Stimulated activated CD8-positive, alpha-beta memory T cell treated with anti-CD3 and anti-CD28 coated beads, Interleukin-12 subunit alpha, Interleukin-12 subunit beta, amount 100 ng/mL, for 4 hours (primary cell): ENCODE measurements around the gene FRAS1.

Source experiments
- DNase-seq: peaks from one replicate; pipeline ENCODE4 v3.0.0-alpha.2; 2020; ENCODE audit warnings: low read depth

Gene FRAS1

GRCh38 chr4:78552389-78553042 is 495.4 kb downstream of the FRAS1 start:
- no peak for DNase-seq

GRCh38 chr4:78553043-78553396 is 495.9 kb downstream of the FRAS1 start:
- DNase-seq: no peak

DNA sequence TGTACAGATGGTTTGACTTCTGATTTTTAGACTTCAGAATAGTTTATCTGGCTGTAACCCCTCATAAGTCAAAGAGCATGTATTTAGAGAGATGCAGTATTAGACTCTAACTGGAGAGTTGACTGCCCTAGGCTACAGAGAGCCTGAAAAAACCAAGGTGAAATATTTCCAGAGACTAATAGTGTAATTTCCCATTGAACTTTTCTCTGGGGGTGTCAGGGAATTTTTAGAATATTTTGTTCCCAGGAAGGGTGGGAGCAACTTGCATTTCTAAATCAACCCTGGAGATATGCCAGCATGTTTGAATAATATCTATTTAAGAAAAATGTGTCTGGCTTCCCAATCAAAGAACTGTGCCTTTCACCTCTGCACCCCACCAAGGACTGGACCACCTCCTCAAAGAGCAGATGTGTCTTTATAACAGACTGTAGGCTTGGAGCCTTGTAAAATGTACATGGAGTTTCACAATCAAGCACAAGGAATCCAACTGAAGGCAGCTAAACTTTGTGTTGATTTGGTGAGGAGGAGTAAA is 496.5 kb downstream of the FRAS1 start:
- no peak for DNase-seq

DNA sequence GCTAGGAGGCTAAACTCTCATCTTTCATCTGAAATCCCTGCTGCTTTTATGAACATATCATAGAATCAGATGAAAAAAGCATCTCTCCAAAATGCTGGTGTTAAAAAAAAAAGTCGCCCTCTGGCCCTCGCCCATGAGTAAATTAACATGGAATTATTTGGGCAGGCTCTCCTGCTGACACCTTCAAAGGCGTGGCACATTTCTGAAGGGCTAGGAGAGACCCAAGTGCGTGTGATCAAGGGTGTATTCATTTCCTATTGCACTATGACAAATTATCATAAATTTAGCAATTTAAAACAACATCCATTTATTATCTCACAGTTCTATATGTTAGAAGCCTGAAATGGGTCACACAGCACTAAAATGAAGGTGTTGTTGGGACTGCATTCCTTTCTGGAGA is 499.5 kb downstream of the FRAS1 start:
- no peak for DNase-seq

- no peak for DNase-seq
Observed at GRCh38 chr4:78557841-78558240, 500.7 kb downstream of the FRAS1 start.

DNA sequence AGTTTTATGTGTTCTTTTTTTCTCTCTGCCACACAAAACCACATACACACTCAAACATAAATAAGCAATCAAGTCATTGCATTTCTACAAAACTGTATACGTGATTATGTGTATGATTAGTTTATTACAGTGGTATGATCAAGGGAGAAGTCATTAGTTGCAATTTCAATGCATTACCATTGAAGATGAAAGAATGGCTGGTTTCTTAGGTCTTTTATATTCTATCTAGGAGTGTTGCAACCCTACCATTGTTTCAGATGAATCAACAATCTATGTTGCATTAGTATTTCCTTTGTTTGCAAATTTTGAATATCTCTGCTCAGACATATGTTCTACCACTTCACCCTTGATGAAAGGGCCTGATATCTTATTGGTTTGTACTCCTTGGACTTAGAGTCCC is 501.3 kb downstream of the FRAS1 start:
- no peak for DNase-seq

- DNase-seq: no peak
Observed at GRCh38 chr4:78560296-78560963, 503.3 kb downstream of the FRAS1 start.

- no peak for DNase-seq
Observed at GRCh38 chr4:78561677-78562076, 504.6 kb downstream of the FRAS1 start.

DNA sequence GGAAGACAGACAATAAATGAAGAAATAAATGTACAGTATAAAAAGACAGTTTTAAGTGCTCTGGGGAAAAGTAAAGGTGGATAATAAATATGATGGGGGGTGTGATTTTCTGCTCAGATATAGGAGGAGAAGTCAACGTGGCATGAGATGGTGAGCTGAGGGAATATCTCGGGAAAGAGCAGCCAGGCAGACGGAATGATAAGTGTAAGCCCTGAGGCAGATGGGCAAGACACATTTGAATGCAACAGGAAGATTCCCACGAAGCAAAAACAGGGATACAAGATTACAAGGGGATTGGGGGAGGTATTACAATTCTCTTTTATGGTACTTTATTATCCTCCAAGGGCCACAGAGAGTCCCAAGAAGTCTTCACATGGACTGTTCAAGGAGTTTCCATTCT is 505.6 kb downstream of the FRAS1 start:
- no peak for DNase-seq

DNA sequence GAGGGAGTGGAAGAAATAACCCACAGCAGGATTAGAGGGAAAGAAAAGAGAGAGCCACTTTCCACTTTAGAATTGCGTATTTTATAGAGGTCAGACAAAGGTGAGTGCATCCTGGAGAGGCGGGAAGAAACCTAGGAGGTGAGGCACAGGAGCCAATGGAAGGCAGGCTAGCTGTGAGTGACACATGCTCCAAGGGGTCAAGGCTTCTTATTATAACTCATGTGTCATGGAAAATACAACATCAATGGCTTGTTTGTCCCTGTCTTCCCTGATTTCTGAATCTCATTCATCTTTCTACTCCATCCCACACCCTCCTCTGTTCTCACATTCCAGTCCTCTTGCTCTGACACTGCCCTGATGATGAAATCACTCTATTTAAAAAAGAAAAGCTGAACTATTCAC is 508.8 kb downstream of the FRAS1 start:
- no peak for DNase-seq

DNA sequence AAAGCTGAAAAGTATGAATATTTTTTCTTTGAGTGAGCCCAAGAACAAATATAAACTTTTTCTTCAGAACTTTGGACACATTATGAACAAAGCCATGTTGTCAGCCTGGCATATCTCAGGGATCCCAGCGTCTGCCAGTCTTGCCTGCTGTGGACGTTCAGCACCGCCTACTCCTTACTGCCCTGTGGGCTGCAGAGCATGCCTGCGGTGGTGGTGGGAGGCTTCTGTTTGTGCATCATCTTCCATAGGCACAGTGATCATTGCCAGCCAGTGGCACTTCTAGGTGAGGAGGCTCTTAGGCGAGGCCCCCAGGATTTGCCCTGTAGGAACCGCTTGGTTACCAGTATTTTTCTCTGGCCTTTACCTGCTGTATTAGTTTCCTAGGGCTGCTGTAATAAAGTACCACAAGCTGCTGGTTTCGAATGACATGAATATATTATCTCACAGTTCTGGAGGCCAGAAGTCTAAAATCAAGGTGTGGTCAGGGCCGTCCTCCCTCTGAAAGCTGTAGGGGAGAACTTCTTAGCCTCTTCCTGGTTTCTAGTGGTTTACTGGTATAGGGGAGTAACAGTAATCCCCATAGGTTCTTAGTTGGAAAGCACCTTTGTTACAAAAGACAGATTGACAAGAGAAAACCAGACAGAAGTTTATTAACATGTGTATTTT is 509.8 kb downstream of the FRAS1 start:
- no peak for DNase-seq

- no peak for DNase-seq
Observed at GRCh38 chr4:78567500-78568060, 510.5 kb downstream of the FRAS1 start.

GRCh38 chr4:78568640-78569305 is 511.6 kb downstream of the FRAS1 start:
- no peak for DNase-seq

DNA sequence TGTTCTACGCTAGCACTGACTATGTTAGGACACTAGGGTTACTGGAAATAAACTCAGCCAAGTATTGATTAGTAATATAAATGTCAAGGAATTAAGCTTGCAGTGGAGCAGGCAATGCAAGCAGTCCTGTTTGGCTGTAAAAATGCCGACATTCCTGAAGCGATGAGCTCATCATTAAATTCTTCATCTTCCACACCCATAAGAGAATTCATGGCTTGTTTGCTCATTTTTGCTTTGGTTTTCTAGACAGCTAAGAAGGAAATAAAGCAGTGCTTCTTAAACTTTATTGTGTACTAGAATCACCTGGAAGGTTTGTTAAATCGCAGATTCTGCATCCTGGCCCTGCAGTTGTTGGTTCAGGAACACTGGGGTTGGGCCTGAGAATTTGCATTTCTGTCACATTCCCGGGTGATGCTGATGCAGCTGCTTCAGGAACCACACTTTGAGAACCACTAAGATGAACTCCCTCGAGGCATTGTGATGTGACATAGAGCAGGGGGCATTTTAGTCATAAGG is 512.2 kb downstream of the FRAS1 start:
- no peak for DNase-seq

- DNase-seq: no peak
Observed at GRCh38 chr4:78570117-78570516, 513.0 kb downstream of the FRAS1 start.

GRCh38 chr4:78571804-78572203 is 514.7 kb downstream of the FRAS1 start:
- DNase-seq: no peak

DNA sequence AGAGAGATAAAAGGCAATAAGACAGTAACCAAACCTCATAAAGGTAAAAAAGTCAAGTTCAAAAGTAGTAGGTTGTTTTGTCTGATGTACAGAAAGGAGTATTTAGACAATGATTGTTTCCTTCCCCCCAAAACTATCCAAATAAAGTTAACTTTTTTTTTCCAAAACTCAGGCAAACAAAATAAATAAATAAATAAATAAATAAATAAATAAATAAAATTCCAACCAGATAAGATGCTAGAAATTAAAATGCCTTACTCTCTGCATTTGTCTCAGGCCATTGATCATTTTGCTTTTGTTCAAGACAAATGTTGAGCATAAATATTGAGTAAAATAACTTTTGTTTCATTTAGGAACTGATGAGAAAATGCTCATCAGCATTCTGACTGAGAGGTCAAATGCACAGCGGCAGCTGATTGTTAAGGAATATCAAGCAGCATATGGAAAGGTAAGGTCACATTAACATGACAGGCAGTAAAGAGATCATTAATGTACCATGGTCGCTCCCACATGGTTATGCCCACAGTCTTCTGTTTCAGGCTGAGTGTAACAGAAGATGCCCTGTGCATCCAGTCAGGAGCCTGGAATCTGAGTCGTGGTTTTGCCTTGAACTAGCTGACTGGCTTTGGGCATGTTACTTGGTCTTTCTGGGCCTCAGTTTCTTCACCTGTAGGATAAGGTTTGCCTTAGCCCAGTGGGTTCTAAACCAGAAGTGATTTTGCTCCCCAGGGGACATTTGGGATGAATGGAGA is 521.7 kb downstream of the FRAS1 start:
- DNase-seq: no peak

DNA sequence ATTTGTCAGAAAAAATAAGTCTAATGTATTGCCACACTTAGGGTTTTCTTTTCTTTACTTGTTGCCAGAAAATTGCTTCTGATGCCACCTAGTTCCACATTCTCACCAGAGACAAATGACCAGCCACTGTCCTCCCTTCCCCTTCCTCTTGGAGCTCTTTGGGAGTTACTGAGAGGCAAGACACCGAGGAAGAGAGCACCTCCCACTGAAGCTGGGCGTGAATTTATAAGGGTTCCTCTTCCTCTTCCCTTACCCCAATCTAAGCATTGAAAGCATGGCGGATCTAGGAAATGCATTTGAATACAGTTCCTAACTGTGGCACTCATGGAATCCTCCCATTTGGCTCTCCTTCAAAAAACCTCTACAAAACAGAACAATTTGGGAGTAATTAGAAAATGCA is 524.5 kb downstream of the FRAS1 start:
- DNase-seq: no peak

DNA sequence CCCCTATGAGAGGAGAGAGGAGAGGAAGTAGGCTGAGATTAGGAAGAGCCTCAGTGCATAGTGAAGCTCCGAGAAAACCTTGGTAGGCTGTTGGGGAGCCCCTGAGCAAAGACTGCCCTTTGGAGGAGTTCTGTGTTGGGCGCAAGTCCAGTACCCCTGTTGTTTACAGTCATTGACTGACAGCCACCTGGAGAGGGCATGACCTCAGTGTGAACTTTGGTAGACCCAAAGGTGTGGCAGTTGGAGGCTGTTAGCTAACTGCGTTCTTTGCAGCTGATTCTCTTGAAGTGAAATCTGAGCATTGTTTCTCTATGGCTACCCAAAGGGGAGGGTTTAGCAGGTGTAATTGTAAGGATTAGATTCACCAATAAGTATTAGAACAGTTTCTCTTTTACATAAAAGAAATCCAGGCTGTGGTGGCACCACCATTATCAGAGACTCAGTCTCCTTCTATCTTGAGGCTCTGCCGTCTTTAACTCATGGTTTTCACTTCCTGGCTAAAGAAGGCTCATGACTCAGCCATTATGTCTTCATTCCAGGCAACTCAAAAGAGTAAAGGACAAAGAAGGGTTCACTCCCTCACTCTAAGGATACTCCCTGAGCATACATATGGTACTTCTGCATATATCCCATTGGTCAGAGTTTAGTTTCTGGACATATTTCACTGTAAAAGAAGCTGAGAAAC is 527.9 kb downstream of the FRAS1 start:
- DNase-seq: no peak

DNA sequence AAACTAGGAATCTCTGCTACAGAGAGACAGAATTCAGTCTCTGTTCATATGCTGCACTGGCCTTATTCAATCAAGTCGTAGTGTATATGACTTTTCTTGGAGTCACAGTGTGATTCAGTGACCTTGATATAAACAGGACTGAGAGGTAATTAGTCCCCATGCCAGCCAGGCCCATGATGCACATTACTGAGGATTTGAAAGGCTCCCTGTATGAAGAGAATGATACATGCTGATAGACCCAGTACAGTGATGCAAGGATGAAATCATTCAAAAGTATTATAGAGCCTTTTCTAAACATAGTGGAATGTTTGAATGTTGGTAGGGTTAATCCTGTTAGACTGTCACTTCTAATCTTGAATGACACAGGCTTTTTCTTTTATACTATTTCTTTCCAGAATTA is 528.5 kb downstream of the FRAS1 start:
- no peak for DNase-seq
